Endothelial cell of umbilical vein (primary cell): Measurements from ENCODE around the gene C12orf42. TPM values are rescaled to one million over a fixed set of nuclear protein-coding genes. Genes with fewer than 3 reads are reported as not detected.

Source experiments
- BruUV-seq: library from RNA; stranded (reverse); fragments of 400-500 nt; replicated peaks from 2 replicates; lab custom pipeline; 2021; lab: Mats Ljungman, UMichigan
- CTCF ChIA-PET: fragments of 300-600, 350-600 bp; sonication (Branson Sonifier 250); formaldehyde crosslinking; loops from one replicate; lab custom pipeline; 2021; ENCODE audit warnings: antibody characterized with exemption, inconsistent platforms; lab: Charles Lee
- POLR2A ChIA-PET: fragments of 300-600, 350-600 bp; sonication (Branson Sonifier 250); formaldehyde crosslinking; loops from one replicate; lab custom pipeline; 2021; ENCODE audit warnings: antibody characterized with exemption, inconsistent platforms; lab: Charles Lee
- DNase-seq: peaks from one replicate; pipeline ENCODE4 v3.0.0-alpha.2; 2011; ENCODE audit warnings: low read depth, low spot score
- FAIRE-seq: peaks from 2 replicates; lab custom pipeline; 2011; peaks lifted over from hg19 to GRCh38; lab: Jason Lieb, UNC
- H2AFZ ChIP-seq: 2 replicates; pipeline ENCODE4 v1.6.0; 2012; ENCODE audit warnings: low read depth, low read length, control low read depth, inconsistent platforms
- H3K27ac ChIP-seq: 2 replicates; pipeline ENCODE4 v1.5.1; 2011; ENCODE audit warnings: low read depth, mild to moderate bottlenecking, control low read depth, low read length, moderate library complexity; ENCODE audit not compliant: insufficient read depth
- H3K27me3 ChIP-seq, 2 experiments: 2 replicates each; pipeline versions ENCODE4 v1.6.0 to v1.6.1; 2011; ENCODE audit warnings: low read length in 2 of 2, mixed read lengths in 1 of 2; ENCODE audit not compliant: control insufficient read depth in 2 of 2, insufficient read depth in 2 of 2
- H3K36me3 ChIP-seq, 2 experiments: 2 replicates in 1 of 2; 3 replicates in 1 of 2; pipeline ENCODE4 v1.5.1; 2011; ENCODE audit warnings: low read length in 2 of 2, mild to moderate bottlenecking in 1 of 2, moderate library complexity in 1 of 2; ENCODE audit not compliant: control insufficient read depth in 2 of 2, insufficient read depth in 2 of 2; ENCODE audit errors: extremely low read depth in 1 of 2
- H3K4me1 ChIP-seq: 3 replicates; pipeline ENCODE4 v1.5.1; 2011; ENCODE audit warnings: mild to moderate bottlenecking, low read length; ENCODE audit not compliant: control insufficient read depth, insufficient read depth; ENCODE audit errors: extremely low read depth
- H3K4me2 ChIP-seq: 2 replicates; pipeline ENCODE4 v1.6.1; 2011; ENCODE audit warnings: low read length, control low read depth, mixed read lengths; ENCODE audit not compliant: insufficient read depth
- H3K4me3 ChIP-seq, 3 experiments: fragments of 200-600 bp in 1 of 3; sonication (generic), shearing (Covaris generic) in 1 of 3; replicated peaks in 1 of 3; 2 replicates each; pipeline ENCODE4 v1.5.1; 2011 to 2016; ENCODE audit warnings: control low read depth in 3 of 3, low read length in 3 of 3, mild to moderate bottlenecking in 2 of 3, inconsistent platforms in 1 of 3, low read depth in 1 of 3, moderate library complexity in 1 of 3; ENCODE audit not compliant: insufficient read depth in 1 of 3
- H3K79me2 ChIP-seq: 2 replicates; pipeline ENCODE4 v1.6.0; 2012; ENCODE audit warnings: low read length, inconsistent platforms; ENCODE audit not compliant: control insufficient read depth, insufficient read depth
- H3K9ac ChIP-seq: replicated peaks from 2 replicates; pipeline ENCODE3; 2011; ENCODE audit warnings: low read length, control low read depth; ENCODE audit not compliant: insufficient read depth; ENCODE audit errors: extremely low read depth
- H3K9me1 ChIP-seq: replicated peaks from 3 replicates; pipeline ENCODE4 v1.6.0; 2011; ENCODE audit warnings: mild to moderate bottlenecking, low read length; ENCODE audit not compliant: control insufficient read depth, insufficient read depth; ENCODE audit errors: extremely low read depth
- H3K9me3 ChIP-seq: replicated peaks from 2 replicates; pipeline ENCODE4 v1.5.1; 2012; ENCODE audit warnings: low read length, inconsistent platforms; ENCODE audit not compliant: control insufficient read depth, insufficient read depth
- H4K20me1 ChIP-seq: replicated peaks from 2 replicates; pipeline ENCODE3; 2011; ENCODE audit warnings: mild to moderate bottlenecking, low read length; ENCODE audit not compliant: control insufficient read depth, insufficient read depth; ENCODE audit errors: extremely low read depth
- CTCF ChIP-seq, 2 donors: IDR thresholded peaks; 1 replicate in 1 of 2; 2 replicates in 1 of 2; pipeline ENCODE4 v1.5.1; 2011; ENCODE audit warnings: low read length in 2 of 2, mild to moderate bottlenecking in 2 of 2, moderate library complexity in 2 of 2, control low read depth in 1 of 2, inconsistent platforms in 1 of 2, low read depth in 1 of 2; ENCODE audit not compliant: insufficient read depth in 1 of 2; ENCODE audit errors: extremely low read depth in 1 of 2
- EZH2 ChIP-seq: IDR thresholded peaks from 2 replicates; pipeline ENCODE4 v1.6.1; 2012; ENCODE audit warnings: borderline replicate concordance, low read depth, mild to moderate bottlenecking, moderate library complexity, low read length, inconsistent platforms; ENCODE audit not compliant: severe bottlenecking
- FOS ChIP-seq: IDR thresholded peaks from 2 replicates; pipeline ENCODE4 v1.6.1; 2011; ENCODE audit warnings: mild to moderate bottlenecking, low read length, moderate library complexity, borderline replicate concordance; ENCODE audit not compliant: insufficient read depth
- GATA2 ChIP-seq: IDR thresholded peaks from 2 replicates; pipeline ENCODE4 v1.7.0; 2011; ENCODE audit warnings: low read depth, mild to moderate bottlenecking, moderate library complexity, mixed read lengths, low read length; ENCODE audit not compliant: insufficient read length, insufficient read depth
- JUN ChIP-seq: IDR thresholded peaks from 2 replicates; pipeline ENCODE4 v1.6.1; 2011; ENCODE audit warnings: borderline replicate concordance, low read depth; ENCODE audit not compliant: insufficient read length, insufficient read depth
- MAX ChIP-seq: IDR thresholded peaks from 2 replicates; pipeline ENCODE4 v1.6.1; 2011; ENCODE audit not compliant: insufficient read depth, insufficient read length
- MYC ChIP-seq: IDR thresholded peaks from one replicate; pipeline ENCODE4 v1.6.1; 2011; ENCODE audit warnings: mild to moderate bottlenecking, low read depth, low read length
- POLR2A ChIP-seq: IDR thresholded peaks from 2 replicates; pipeline ENCODE4 v1.6.1; 2012; ENCODE audit warnings: low read depth, mild to moderate bottlenecking, control low read depth, low read length
- POLR2AphosphoS5 ChIP-seq: IDR thresholded peaks from 2 replicates; pipeline ENCODE4 v1.6.1; 2012; ENCODE audit warnings: low read depth, mild to moderate bottlenecking, control low read depth, low read length, moderate library complexity; ENCODE audit not compliant: insufficient read depth
- dilution Hi-C: fragments of 300-500 bp; cut with MboI; formaldehyde crosslinking; loops from one replicate; pipeline ENCODE4 v1.15.0; 2019; ENCODE audit warnings: low sequenced_read_pairs; ENCODE audit not compliant: extremely low pct_ligation_motif_present
- intact Hi-C: fragments of 100-400 bp; cut with micrococcal nuclease; formaldehyde crosslinking; loops from one replicate; pipeline ENCODE4 v1.10.0; 2022
- polyA plus RNA-seq, 4 experiments: library from polyadenylated mRNA; depleted of rRNA in 3 of 4; stranded (reverse) in 3 of 4; unstranded in 1 of 4; fragments of >200 nt; gene quantifications; 2 replicates each; pipeline versions ENCODE4 v1.2.1 to v1.2.3, GENCODE V29; 2011 to 2012; ENCODE audit warnings: missing spikeins in 1 of 4
- total RNA-seq: library from RNA; stranded (reverse); gene quantifications from 2 replicates; pipeline ENCODE4 v1.2.3, GENCODE V29; 2021

Gene C12orf42
- total and polyA plus RNA-seq, 2 donors (not counting 3 experiments of a cell fraction or from before 2014, with no cell fraction given): not detected

DNA sequence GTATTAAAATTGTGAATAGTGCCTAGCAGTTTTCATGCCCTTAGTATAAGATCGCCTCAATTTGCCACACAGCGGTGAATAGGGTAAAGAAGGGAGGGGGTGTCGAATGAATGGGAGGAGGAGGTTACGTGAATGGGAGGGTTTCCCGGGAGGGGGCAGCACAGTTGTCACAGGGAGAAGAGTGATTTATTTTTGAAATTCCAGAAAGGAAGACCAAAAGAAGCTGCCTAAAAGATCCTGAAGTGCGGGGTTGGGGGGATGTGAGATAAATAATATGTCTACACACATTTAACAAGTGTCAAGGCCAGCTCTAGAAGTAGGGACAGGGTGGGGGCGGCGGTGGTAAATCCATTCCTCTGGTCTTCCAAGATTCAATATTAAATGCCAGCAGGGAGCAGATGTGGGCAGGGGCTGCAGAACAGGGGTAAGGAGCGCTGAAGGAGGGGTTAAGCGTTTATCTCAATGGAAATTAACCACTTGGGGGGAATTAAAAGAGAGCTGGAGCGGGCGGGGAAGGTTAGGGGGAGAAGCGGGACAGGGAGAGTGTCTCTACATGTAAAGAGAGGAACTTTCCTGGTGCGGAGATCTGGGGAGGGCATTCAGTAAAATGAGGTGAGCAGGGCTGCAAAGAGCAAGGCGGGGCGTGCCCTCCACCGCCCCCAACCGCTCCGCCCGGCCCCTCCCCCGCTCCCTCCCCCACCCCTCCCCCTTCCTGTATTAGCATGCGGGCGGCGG, 867 bp downstream of the C12orf42 start:
- Histone ChIP-seq H3K27ac (no peak overlapping the region), H3K9ac (no peak overlapping the region), H3K4me3 (no peak overlapping the region), H3K36me3 (no peaks in the 10 kb centered on the region), H3K4me1 (no peaks in the 10 kb centered on the region), H3K27me3 (peaks cover 0 to 4% of the 10 kb centered on the region in 2 experiments), H3K9me1 (no peaks in the 10 kb centered on the region), H3K79me2 (no peaks in the 10 kb centered on the region), H3K4me2 (no peak overlapping the region), H3K9me3 (no peaks in the 10 kb centered on the region), H2AFZ (no peak overlapping the region), H4K20me1 (no peaks in the 10 kb centered on the region)
- no TSS peak for BruUV-seq
- CTCF ChIA-PET: no interaction called here
- DNase-seq: no peak
- FAIRE-seq: no peak
- intact Hi-C loops: no loop called here
- TF ChIP-seq EZH2: no peak
- TF ChIP-seq POLR2A: no peak
- TF ChIP-seq MAX: no peak
- TF ChIP-seq MYC: no peak
- TF ChIP-seq JUN: no peak
- no peak for TF ChIP-seq POLR2AphosphoS5
- TF ChIP-seq FOS: no peak
- TF ChIP-seq GATA2: no peak
- TF ChIP-seq CTCF (IDR thresholded peaks at IDR 0.05; ENCODE audit: extremely low read depth in 1 of 2, insufficient read depth in 1 of 2, low read depth in 1 of 2, low read length in 2 of 2): no peak
- dilution Hi-C loops: no loop called here
- POLR2A ChIA-PET: no interaction called here
